GM12878 (cell line): ENCODE data around the gene SPDYE1. TPM values are rescaled to one million over a fixed set of nuclear protein-coding genes. Genes with fewer than 3 reads are reported as not detected.

Source experiments
- ATAC-seq: fragments of 200-7000 bp; cut with Tn5 transposase; 3 replicates; pipeline ENCODE4 v1.9.1; 2020; ENCODE audit warnings: mild to moderate bottlenecking, moderate library complexity
- BruUV-seq: library from RNA; stranded (reverse); fragments of 400-500 nt; replicated peaks from 2 replicates; lab custom pipeline; 2021; lab: Mats Ljungman, UMichigan
- CTCF ChIA-PET: fragments of 300-600 bp; sonication (Branson Sonifier 250); formaldehyde crosslinking; extraction: SDS; loops from one replicate; lab custom pipeline; 2021; ENCODE audit warnings: inconsistent platforms; lab: Yijun Ruan, JAX
- POLR2A ChIA-PET: fragments of 350-600 bp; formaldehyde crosslinking; extraction: SDS; loops from one replicate; lab custom pipeline; 2021; ENCODE audit warnings: inconsistent platforms; lab: Charles Lee
- RAD21 ChIA-PET: fragments of 300-600 bp; sonication (Branson Sonifier 250); formaldehyde crosslinking; loops from one replicate; lab custom pipeline; 2023; ENCODE audit warnings: antibody characterized with exemption; ENCODE audit not compliant: unreplicated experiment; lab: Charles Lee
- SMC1A ChIA-PET: fragments of 300-600 bp; sonication (Branson Sonifier 250); formaldehyde crosslinking; loops from one replicate; lab custom pipeline; 2023; ENCODE audit not compliant: unreplicated experiment, uncharacterized antibody; lab: Charles Lee
- DNase-seq: peaks from one replicate; pipeline ENCODE4 v3.0.0-alpha.2; 2011; ENCODE audit warnings: low read depth, low spot score
- FAIRE-seq: peaks from 3 replicates; lab custom pipeline; 2011; peaks lifted over from hg19 to GRCh38; lab: Jason Lieb, UNC
- H2AFZ ChIP-seq: 2 replicates; pipeline ENCODE4 v1.6.0; 2011; ENCODE audit warnings: low read depth, low read length, control low read depth; ENCODE audit not compliant: control insufficient read depth
- H3K27ac ChIP-seq: 2 replicates; pipeline ENCODE4 v1.5.1; 2011; ENCODE audit warnings: control low read depth; ENCODE audit not compliant: control insufficient read depth, insufficient read depth
- H3K27me3 ChIP-seq, 2 experiments: replicated peaks in 1 of 2; 2 replicates each; pipeline versions ENCODE4 v1.6.0 to v1.6.1; 2011; ENCODE audit warnings: low read length in 1 of 2; ENCODE audit not compliant: control insufficient read depth in 2 of 2, insufficient read depth in 2 of 2
- H3K36me3 ChIP-seq, 2 experiments: 2 replicates each; pipeline ENCODE4 v1.5.1; 2011; ENCODE audit warnings: low read length in 1 of 2; ENCODE audit not compliant: control insufficient read depth in 2 of 2, insufficient read depth in 2 of 2
- H3K4me1 ChIP-seq: 2 replicates; pipeline ENCODE4 v1.6.1; 2011; ENCODE audit warnings: mild to moderate bottlenecking, low read length, moderate library complexity, mixed read lengths; ENCODE audit not compliant: control insufficient read depth, insufficient read depth
- H3K4me2 ChIP-seq: 2 replicates; pipeline ENCODE4 v1.6.0; 2011; ENCODE audit warnings: control low read depth; ENCODE audit not compliant: control insufficient read depth, insufficient read depth
- H3K4me3 ChIP-seq: fragments of 200-600 bp; sonication (generic); 2 replicates; pipeline ENCODE4 v1.5.1; 2016
- H3K79me2 ChIP-seq: 2 replicates; pipeline ENCODE4 v1.6.0; 2011; ENCODE audit warnings: low read length; ENCODE audit not compliant: control insufficient read depth, insufficient read depth
- H3K9ac ChIP-seq: 2 replicates; pipeline ENCODE4 v1.8.0; 2011; ENCODE audit warnings: low read length, control low read depth, mixed read lengths; ENCODE audit not compliant: control insufficient read depth, insufficient read depth
- H3K9me3 ChIP-seq: replicated peaks from 3 replicates; pipeline ENCODE4 v1.5.1; 2011; ENCODE audit warnings: mild to moderate bottlenecking, low read length; ENCODE audit not compliant: control insufficient read depth, insufficient read depth
- H4K20me1 ChIP-seq: 2 replicates; pipeline ENCODE4 v1.6.0; 2011; ENCODE audit not compliant: control insufficient read depth, insufficient read depth
- BACH1 ChIP-seq: fragments of 450-650 bp; IDR thresholded peaks from 2 replicates; pipeline ENCODE4 v1.6.1; 2017; ENCODE audit warnings: mild to moderate bottlenecking, borderline replicate concordance
- CREB1 ChIP-seq: IDR thresholded peaks from 2 replicates; pipeline ENCODE4 v1.6.1; 2012; ENCODE audit warnings: low read depth, mild to moderate bottlenecking, inconsistent platforms
- EGR1 ChIP-seq, 2 experiments: IDR thresholded peaks; 1 replicate in 1 of 2; 2 replicates in 1 of 2; pipeline ENCODE4 v1.6.1; 2011 to 2012; ENCODE audit warnings: low read depth in 2 of 2, low read length in 2 of 2, borderline replicate concordance in 1 of 2, mild to moderate bottlenecking in 1 of 2, moderate library complexity in 1 of 2
- FOS ChIP-seq: IDR thresholded peaks from 3 replicates; pipeline ENCODE4 v1.6.1; 2011; ENCODE audit warnings: borderline replicate concordance; ENCODE audit not compliant: insufficient read length; ENCODE audit errors: extremely low read depth
- GATAD2B ChIP-seq: fragments of 450-650 bp; conservative IDR thresholded peaks from 2 replicates; pipeline ENCODE4 v1.6.1; 2017; ENCODE audit warnings: low read depth, mild to moderate bottlenecking, moderate library complexity
- MEF2B ChIP-seq: fragments of 450-650 bp; IDR thresholded peaks from 2 replicates; pipeline ENCODE4 v1.6.1; 2018; ENCODE audit warnings: mild to moderate bottlenecking, moderate library complexity; ENCODE audit not compliant: partially characterized antibody, poor library complexity, severe bottlenecking
- NFIC ChIP-seq: IDR thresholded peaks from 2 replicates; pipeline ENCODE4 v1.6.1; 2012; ENCODE audit warnings: low read depth, mild to moderate bottlenecking, inconsistent platforms, low read length, moderate library complexity
- PAX5 ChIP-seq: IDR thresholded peaks from 2 replicates; pipeline ENCODE4 v1.6.1; 2011; ENCODE audit warnings: low read depth, low read length, borderline replicate concordance
- POU2F2 ChIP-seq: IDR thresholded peaks from 3 replicates; pipeline ENCODE4 v1.6.1; 2011; ENCODE audit warnings: low read depth, mild to moderate bottlenecking, low read length, borderline replicate concordance
- RAD21 ChIP-seq: IDR thresholded peaks from 2 replicates; pipeline ENCODE4 v1.6.1; 2011; ENCODE audit warnings: mild to moderate bottlenecking, low read depth, low read length, moderate library complexity; ENCODE audit not compliant: insufficient read depth
- SMC3 ChIP-seq: IDR thresholded peaks from 2 replicates; pipeline ENCODE4 v1.6.1; 2011; ENCODE audit warnings: low read length, improper control_type of control experiment, borderline replicate concordance
- TAF1 ChIP-seq: IDR thresholded peaks from 2 replicates; pipeline ENCODE4 v1.6.1; 2011; ENCODE audit warnings: mild to moderate bottlenecking, low read depth, low read length, borderline replicate concordance
- TARDBP ChIP-seq: IDR thresholded peaks from 2 replicates; pipeline ENCODE4 v1.6.1; 2016; ENCODE audit warnings: borderline replicate concordance
- WGBS: methylation state at CpG from one replicate; pipeline ENCODE4 v1.1.6; 2016; ENCODE audit warnings: low lambda C conversion rate; ENCODE audit not compliant: insufficient replicate concordance, insufficient coverage; ENCODE audit errors: missing lambda C conversion rate; 5-methylcytosine and 5-hydroxymethylcytosine counted together
- in situ Hi-C: fragments of 300-500 bp; cut with MboI; formaldehyde crosslinking; loops from 9 replicates; pipeline ENCODE4 v1.14.3; 2018; ENCODE audit warnings: mixed read lengths
- intact Hi-C: fragments of 100-400 bp; cut with micrococcal nuclease; formaldehyde crosslinking; loops from one replicate; pipeline ENCODE4 v1.14.2; 2022; ENCODE audit not compliant: unreplicated experiment
- polyA plus RNA-seq, 11 experiments: library from polyadenylated mRNA; depleted of rRNA in 4 of 11; unstranded in 6 of 11; stranded (reverse) in 5 of 11; fragments of >200 nt; fragmentation: Nextera tagmentation in 4 of 11; fragmentation: Illumina TruSeq in 1 of 11; extraction: Ambion mirVana in 4 of 11; extraction: Trizol in 1 of 11; gene quantifications; 1 replicate in 1 of 11; 2 replicates in 10 of 11; pipeline versions ENCODE4 v1.2.1 to v1.2.3, GENCODE V29; 2011 to 2016; ENCODE audit warnings: inconsistent platforms in 2 of 11, missing spikeins in 2 of 11, low read depth in 1 of 11
- total RNA-seq, 4 experiments: library from RNA; depleted of rRNA in 3 of 4; stranded (reverse); fragments of >200 nt in 3 of 4; fragmentation: Illumina TruSeq in 1 of 4; extraction: Trizol in 1 of 4; gene quantifications; 2 replicates each; pipeline versions ENCODE4 v1.2.1 to v1.2.3, GENCODE V29; 2013 to 2021

Gene SPDYE1
- total and polyA plus RNA-seq, 10 of the 15 experiments (the other 5 are each of a cell fraction or from before 2014, with no cell fraction given) = 0.04 to 1.3 (median 0.07) TPM; not detected in 3

- TF ChIP-seq RAD21 (peak; percentile 67), TARDBP (no peak), POU2F2 (no peak), FOS (no peak), PAX5 (no peak), CREB1 (no peak), BACH1 (no peak), MEF2B (no peak), NFIC (no peak), EGR1 (IDR thresholded peaks at IDR 0.05; ENCODE audit: borderline replicate concordance in 1 of 2, low read depth in 2 of 2, low read length in 2 of 2) (no peak), SMC3 (peak; percentile 41; the same call in 1 of the 2 replicates)
Measured at GRCh38 chr7:43954524-43955228, 43.0 kb upstream of the SPDYE1 start (continued).

GRCh38 chr7:43956027-43956426 is 41.7 kb upstream of the SPDYE1 start:
- ChIA-PET CTCF (no interaction called here), RAD21 (no interaction called here)
- intact Hi-C loops = no loop called here
- no peaks in the 10 kb centered on the region for H3K27me3 ChIP-seq
- no peak overlapping the region for H3K4me2 ChIP-seq
- peaks cover 0 to 9% of the 10 kb centered on the region in 2 experiments; a peak in 1 of 4 replicates for H3K36me3 ChIP-seq
- ATAC-seq = no peak
- no peaks in the 10 kb centered on the region for H3K9me3 ChIP-seq
- DNase-seq = no peak
- in situ Hi-C loops = no loop called here
- no peak for TF ChIP-seq TAF1
- TF ChIP-seq GATAD2B = no peak
- TF ChIP-seq, all 136 proteins: peak for 0
- WGBS = 57% methylated on average over 3 of the region's 3 CpGs
- no peak for FAIRE-seq
- Histone ChIP-seq H3K79me2 (no peaks in the 10 kb centered on the region), H3K9ac (no peak overlapping the region), H3K27ac (no peak overlapping the region), H3K4me3 (no peak overlapping the region), H3K4me1 (no peaks in the 10 kb centered on the region), H4K20me1 (no peaks in the 10 kb centered on the region), H2AFZ (no peak overlapping the region)
- POLR2A ChIA-PET = interaction anchor here (1.4 kb wide), 1 partner anchor 14 kb away, joined by 3 read pairs; no protein-coding TSS in a partner anchor
- BruUV-seq = no TSS peak
- SMC1A ChIA-PET = no interaction called here
